ENCODE measurements around the gene AOC3. TPM values are rescaled to one million over a fixed set of nuclear protein-coding genes. Genes with fewer than 3 reads are reported as not detected.
A peak's percentile ranks its signal among the peaks of the same experiment; 100 is the strongest.

AOC3 gene
- total and polyA plus RNA-seq, 2 of the 8 experiments (the other 6 are each of a cell fraction or from before 2014, with no cell fraction given) = 2.5 to 2.7 TPM

DNA sequence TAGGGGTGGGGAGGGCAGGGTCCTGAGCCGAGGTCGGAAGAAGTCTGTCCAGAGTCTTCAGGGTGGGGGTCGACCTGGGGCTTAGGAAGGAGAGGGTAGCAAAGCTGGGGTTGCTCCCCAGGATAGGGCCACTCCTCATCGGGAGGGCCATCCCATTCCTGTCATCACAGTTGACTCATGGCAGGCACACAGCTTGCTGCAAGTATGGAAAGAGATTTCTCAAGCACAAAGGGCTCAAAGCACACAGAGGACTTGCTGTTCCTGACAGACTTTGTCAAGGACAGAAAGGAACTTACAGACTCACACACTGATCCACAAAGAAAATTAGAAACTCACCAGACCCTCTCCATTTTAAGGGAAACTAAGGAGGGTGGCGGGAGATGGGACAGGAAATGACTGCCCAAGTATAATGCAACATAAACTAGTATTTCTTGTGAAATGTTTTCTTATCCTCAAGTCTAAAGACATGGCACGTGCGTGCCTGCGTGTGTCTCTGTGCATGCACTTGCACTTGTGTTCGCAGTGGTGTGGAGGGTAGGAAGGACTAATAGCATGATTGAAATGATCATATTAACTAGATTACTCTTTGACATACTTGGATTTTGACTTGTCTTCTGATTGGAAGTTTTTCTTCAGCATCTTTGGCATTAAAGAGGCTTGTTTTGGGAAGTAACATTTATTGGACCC, 4.3 kb upstream of the AOC3 start:
- CTCF ChIA-PET (ENCODE audit: partially characterized antibody) = interaction anchor here (0.7 to 8.9 kb wide), 11 partner anchors 8 to 107 kb away, joined by 3 to 141 read pairs (median 4); no protein-coding TSS in a partner anchor
- H3K14ac ChIP-seq (ENCODE audit: insufficient read length) = no peak overlapping the region
- no peak overlapping the region for H4K5ac ChIP-seq (ENCODE audit: insufficient read length, low read depth, low read length)
- no peaks in the 10 kb centered on the region for H3K79me2 ChIP-seq (ENCODE audit: control insufficient read depth in 1 of 2, insufficient read depth in 2 of 2, low read length in 2 of 2)
- no peak overlapping the region for H3K27ac ChIP-seq (ENCODE audit: low read depth, low read length)
- no peak overlapping the region for H3K23ac ChIP-seq (ENCODE audit: insufficient read length)
- POLR2A ChIA-PET (ENCODE audit: partially characterized antibody) = interaction anchor here (0.5 to 10.4 kb wide), 12 partner anchors 8 to 155 kb away, joined by 3 to 111 read pairs (median 4); partner anchors contain the start of gene PSME3
- H3K4me2 ChIP-seq (ENCODE audit: insufficient read depth in 1 of 2, low read depth in 2 of 2, low read length in 2 of 2) = no peak overlapping the region
- FAIRE-seq (no peak), DNase-seq (ENCODE audit: low read depth in 1 of 2, low spot score in 2 of 2) (no peak)
- no peak overlapping the region for H2BK15ac ChIP-seq (ENCODE audit: low read length)
- no peaks in the 10 kb centered on the region for H3K23me2 ChIP-seq (ENCODE audit: low read depth, low read length)
- peaks cover 21 to 37% (median 28%) of the 10 kb centered on the region in 4 experiments for H3K36me3 ChIP-seq (ENCODE audit: control insufficient read depth in 2 of 4, insufficient read depth in 4 of 4, low read length in 3 of 4)
- no peak overlapping the region; the same call in 1 of the 2 replicates for H4K8ac ChIP-seq (ENCODE audit: extremely low read depth, insufficient read depth, low read length)
- H3K4me1 ChIP-seq (replicated peaks in 1 of 4; ENCODE audit: control insufficient read depth in 3 of 4, insufficient read depth in 4 of 4, low read length in 3 of 4) = no peaks in the 10 kb centered on the region; a peak in 1 of 7 replicates
- H2BK12ac ChIP-seq (ENCODE audit: low read depth, low read length) = no peak overlapping the region
- no peaks in the 10 kb centered on the region; a peak in 1 of 7 replicates for H3K27me3 ChIP-seq (replicated peaks in 1 of 4; ENCODE audit: control insufficient read depth in 3 of 4, extremely low read depth in 1 of 4, insufficient read depth in 3 of 4, low read length in 3 of 4)
- H4K91ac ChIP-seq (replicated peaks; ENCODE audit: insufficient read length, low read length) = no peak overlapping the region
- peaks cover 13 to 19% of the 10 kb centered on the region in 2 experiments for H4K20me1 ChIP-seq (replicated peaks in 1 of 2; ENCODE audit: control insufficient read depth in 1 of 2, insufficient read depth in 2 of 2, low read length in 2 of 2)
- no peak overlapping the region for H2AFZ ChIP-seq (ENCODE audit: low read length)
- no peak overlapping the region for H2BK5ac ChIP-seq (ENCODE audit: low read depth, low read length)
- no peak overlapping the region for H3K56ac ChIP-seq (replicated peaks; ENCODE audit: insufficient read length, low read depth, low read length)
- 88% methylated on average over 9 of the region's 9 CpGs; no CpG with 5 or more reads in 1 of the 2 experiments for WGBS, 2 experiments (ENCODE audit: extremely low coverage in 1 of 2, insufficient coverage in 1 of 2, insufficient read length in 1 of 2, insufficient replicate concordance in 2 of 2, low coverage in 1 of 2, low lambda C conversion rate in 2 of 2, missing lambda C conversion rate in 1 of 2)
- no peaks in the 10 kb centered on the region for H3K9me3 ChIP-seq (ENCODE audit: insufficient read depth in 2 of 2, low read depth in 1 of 2, low read length in 1 of 2)
- H2BK120ac ChIP-seq (replicated peaks; ENCODE audit: low read depth, low read length) = no peak overlapping the region
- no peak overlapping the region for H2BK20ac ChIP-seq (ENCODE audit: low read length)
- no peak overlapping the region for H3K9ac ChIP-seq (replicated peaks in 1 of 4; ENCODE audit: extremely low read depth in 1 of 4, low read depth in 3 of 4, low read length in 3 of 4)
- H3K18ac ChIP-seq (ENCODE audit: extremely low read depth, low read length) = no peak overlapping the region
- H3K4me3 ChIP-seq (ENCODE audit: extremely low read depth in 1 of 4, insufficient read depth in 2 of 4, low read depth in 3 of 4, low read length in 4 of 4) = no peak overlapping the region
- H2AK5ac ChIP-seq (ENCODE audit: low read depth, low read length) = no peak overlapping the region
- no peaks in the 10 kb centered on the region for H3K79me1 ChIP-seq (ENCODE audit: low read depth, low read length)
- TF ChIP-seq TAF1 (IDR thresholded peaks at IDR 0.05; ENCODE audit: low read depth, low read length) = no peak
- TF ChIP-seq KDM5A (IDR thresholded peaks at IDR 0.05; ENCODE audit: low read length) = no peak
- TF ChIP-seq POLR2A (IDR thresholded peaks at IDR 0.05; ENCODE audit: control extremely low read depth in 1 of 2, low read depth in 2 of 2, low read length in 2 of 2) = peak in 1 of 2 experiments; percentile 43; a peak in 1 of 3 replicates
- no peak for TF ChIP-seq SUZ12 (IDR thresholded peaks at IDR 0.05; ENCODE audit: low read length)
- TF ChIP-seq, protein P1, sequence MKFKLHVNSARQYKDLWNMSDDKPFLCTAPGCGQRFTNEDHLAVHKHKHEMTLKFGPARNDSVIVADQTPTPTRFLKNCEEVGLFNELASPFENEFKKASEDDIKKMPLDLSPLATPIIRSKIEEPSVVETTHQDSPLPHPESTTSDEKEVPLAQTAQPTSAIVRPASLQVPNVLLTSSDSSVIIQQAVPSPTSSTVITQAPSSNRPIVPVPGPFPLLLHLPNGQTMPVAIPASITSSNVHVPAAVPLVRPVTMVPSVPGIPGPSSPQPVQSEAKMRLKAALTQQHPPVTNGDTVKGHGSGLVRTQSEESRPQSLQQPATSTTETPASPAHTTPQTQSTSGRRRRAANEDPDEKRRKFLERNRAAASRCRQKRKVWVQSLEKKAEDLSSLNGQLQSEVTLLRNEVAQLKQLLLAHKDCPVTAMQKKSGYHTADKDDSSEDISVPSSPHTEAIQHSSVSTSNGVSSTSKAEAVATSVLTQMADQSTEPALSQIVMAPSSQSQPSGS (IDR thresholded peaks at IDR 0.05; ENCODE audit: low read length) = no peak
- no peak overlapping the region for H3K4ac ChIP-seq (replicated peaks; ENCODE audit: insufficient read length, low read depth, low read length)

All from H1 (cell line).